Dermis lymphatic vessel endothelial cell (primary cell): ENCODE results near the gene OR8U1. TPM values are rescaled to one million over a fixed set of nuclear protein-coding genes. Genes with fewer than 3 reads are reported as not detected.

Experiments
- total RNA-seq: library from RNA; depleted of rRNA; stranded (reverse); fragments of >200 nt; gene quantifications from 2 replicates; pipeline ENCODE4 v1.2.1, GENCODE V29; 2014

Gene OR8U1
- not detected in 2 replicates for total RNA-seq

GRCh38 chr11:56375324-56375723 is at the start of gene OR8U1:
Gene OR8U1 (plus strand): TSS chr11:56375624. CDS start chr11:56375624, 0 bp downstream.

GRCh38 chr11:56345739-56346138 is 29.7 kb upstream of the OR8U1 start, which contains the start of gene OR8K1:
Gene OR8K1 (plus strand): TSS chr11:56346039. CDS start chr11:56346039, 0 bp downstream.

GRCh38 chr11:56353991-56354390 is 21.4 kb upstream of the OR8U1 start, which contains the start of gene OR8J1:
Gene OR8J1 (plus strand): TSS chr11:56354291. CDS start chr11:56360247, 5,956 bp downstream.

GRCh38 chr11:56412396-56412795 is 37.0 kb downstream of the OR8U1 start, which contains the start of gene OR5AL1:
Gene OR5AL1 (plus strand): TSS chr11:56412696.

Other genes with a start within 250 kb of the OR8U1 start
- not detected in 2 replicates for gene OR8J3, start 235.4 kb upstream of the OR8U1 start, total RNA-seq
- not detected in 2 replicates for gene OR8K5, start 215.3 kb upstream of the OR8U1 start, total RNA-seq
- gene OR5J2, start 199.0 kb upstream of the OR8U1 start, total RNA-seq, result not detected in 2 replicates
- not detected in 2 replicates for gene OR5T2, start 141.4 kb upstream of the OR8U1 start, total RNA-seq
- not detected in 2 replicates for gene OR5T3, start 123.4 kb upstream of the OR8U1 start, total RNA-seq
- not detected in 2 replicates for gene OR5T1, start 101.5 kb upstream of the OR8U1 start, total RNA-seq
- not detected in 2 replicates for gene OR8H1, start 83.4 kb upstream of the OR8U1 start, total RNA-seq
- gene OR8K3, start 60.5 kb upstream of the OR8U1 start, total RNA-seq, result not detected in 2 replicates
- not detected in 2 replicates for gene OR8K1, start 29.6 kb upstream of the OR8U1 start, total RNA-seq
- gene OR8J1, start 21.3 kb upstream of the OR8U1 start, total RNA-seq, result not detected in 2 replicates
- not detected in 2 replicates for gene OR5AL1, start 37.1 kb downstream of the OR8U1 start, total RNA-seq
- gene OR5M3, start 97.7 kb downstream of the OR8U1 start, total RNA-seq, result not detected in 2 replicates
- not detected in 2 replicates for gene OR5M8, start 115.7 kb downstream of the OR8U1 start, total RNA-seq
- gene OR5M11, start 167.6 kb downstream of the OR8U1 start, total RNA-seq, result not detected in 2 replicates
- not detected in 2 replicates for gene OR5M10, start 202.1 kb downstream of the OR8U1 start, total RNA-seq
- gene OR5M1, start 239.2 kb downstream of the OR8U1 start, total RNA-seq, result not detected in 2 replicates